HEK293 (cell line): Measurements from ENCODE around the gene RHBDD2.

Experiments
- CTCF ChIA-PET: fragments of 350-600 bp; formaldehyde crosslinking; extraction: SDS; loops from one replicate; lab custom pipeline; 2021; ENCODE audit warnings: antibody characterized with exemption; lab: Yijun Ruan, JAX
- POLR2A ChIA-PET: fragments of 300-600 bp; formaldehyde crosslinking; extraction: SDS; loops from one replicate; lab custom pipeline; 2020; ENCODE audit warnings: antibody characterized with exemption, inconsistent platforms; lab: Yijun Ruan, JAX
- H3K27ac ChIP-seq: fragments of 200-500 bp; sonication (Bioruptor generic); 2 replicates; pipeline ENCODE4 v1.5.1; 2014; ENCODE audit warnings: low read depth, low read length, control low read depth, inconsistent platforms; ENCODE audit errors: extremely low read depth
- H3K36me3 ChIP-seq, 2 experiments: fragments of 200-500 bp in 1 of 2; sonication (Bioruptor generic) in 1 of 2; 1 replicate in 1 of 2; 2 replicates in 1 of 2; pipeline ENCODE4 v1.5.1; 2014 to 2017; ENCODE audit warnings: inconsistent platforms in 2 of 2, low read length in 2 of 2; ENCODE audit not compliant: control insufficient read depth in 2 of 2, insufficient read depth in 1 of 2
- H3K4me1 ChIP-seq: fragments of 200-500 bp; sonication (Bioruptor generic); 2 replicates; pipeline ENCODE4 v1.5.1; 2014; ENCODE audit warnings: mild to moderate bottlenecking, low read length, inconsistent platforms; ENCODE audit not compliant: control insufficient read depth, insufficient read depth
- H3K4me3 ChIP-seq: 2 replicates; pipeline ENCODE4 v1.5.1; 2011; ENCODE audit warnings: low read depth, mild to moderate bottlenecking, control low read depth, low read length, moderate library complexity
- H3K9me3 ChIP-seq: fragments of 200-500 bp; sonication (Bioruptor generic); 2 replicates; pipeline ENCODE4 v1.5.1; 2014; ENCODE audit warnings: low read depth, low read length, inconsistent platforms; ENCODE audit not compliant: control insufficient read depth, insufficient read depth
- BCL11B ChIP-seq: fragments of 450-650 bp; formaldehyde crosslinking; IDR thresholded peaks from 2 replicates; pipeline ENCODE4 v1.5.1; 2016; ENCODE audit warnings: low read depth, missing biosample characterization, missing genetic modification characterization
- HOXA7 ChIP-seq: sonication (generic); formaldehyde crosslinking; IDR thresholded peaks from 2 replicates; pipeline ENCODE4 v1.8.1; 2022; ENCODE audit warnings: missing genetic modification reagents, borderline replicate concordance
- RBAK ChIP-seq: fragments of 450-650 bp; formaldehyde crosslinking; IDR thresholded peaks from 2 replicates; pipeline ENCODE4 v1.5.1; 2016; ENCODE audit warnings: missing biosample characterization, missing genetic modification characterization
- SETDB1 ChIP-seq: IDR thresholded peaks from one replicate; pipeline ENCODE4 v1.6.1; 2017; ENCODE audit warnings: mild to moderate bottlenecking, low read length, moderate library complexity, mixed read lengths; ENCODE audit not compliant: insufficient read length
- TRIM28 ChIP-seq: IDR thresholded peaks from 2 replicates; pipeline ENCODE4 v1.6.1; 2011; ENCODE audit warnings: low read length, control low read depth, borderline replicate concordance
- ZBTB8A ChIP-seq: fragments of 450-650 bp; formaldehyde crosslinking; IDR thresholded peaks from 2 replicates; pipeline ENCODE4 v1.5.1; 2016; ENCODE audit warnings: missing biosample characterization, missing genetic modification characterization
- ZNF138 ChIP-seq: fragments of 450-650 bp; formaldehyde crosslinking; IDR thresholded peaks from 2 replicates; pipeline ENCODE4 v1.5.1; 2016; ENCODE audit warnings: missing biosample characterization, missing genetic modification characterization, borderline replicate concordance
- ZNF157 ChIP-seq: fragments of 450-650 bp; formaldehyde crosslinking; IDR thresholded peaks from 2 replicates; pipeline ENCODE4 v1.5.1; 2016; ENCODE audit warnings: missing biosample characterization, missing genetic modification characterization
- ZNF169 ChIP-seq: fragments of 450-650 bp; formaldehyde crosslinking; IDR thresholded peaks from 2 replicates; pipeline ENCODE4 v1.5.1; 2016; ENCODE audit warnings: missing biosample characterization, missing genetic modification characterization
- ZNF19 ChIP-seq: fragments of 450-650 bp; formaldehyde crosslinking; IDR thresholded peaks from 2 replicates; pipeline ENCODE4; 2016; ENCODE audit warnings: missing biosample characterization, missing genetic modification characterization, low read depth
- ZNF274 ChIP-seq, 2 experiments: fragments of 200-500 bp in 1 of 2; fragments of 450-650 bp in 1 of 2; sonication (Bioruptor generic) in 1 of 2; formaldehyde crosslinking in 1 of 2; IDR thresholded peaks; 2 replicates each; pipeline versions ENCODE4 v1.5.1 to v1.6.1; 2014 to 2016; ENCODE audit warnings: borderline replicate concordance in 1 of 2, inconsistent platforms in 1 of 2, low read length in 1 of 2, missing biosample characterization in 1 of 2, missing genetic modification characterization in 1 of 2
- ZNF366 ChIP-seq: fragments of 450-650 bp; formaldehyde crosslinking; conservative IDR thresholded peaks from 2 replicates; pipeline ENCODE4 v1.5.1; 2016; ENCODE audit warnings: missing biosample characterization, missing genetic modification characterization
- ZNF544 ChIP-seq: fragments of 450-650 bp; formaldehyde crosslinking; IDR thresholded peaks from 2 replicates; pipeline ENCODE4 v1.5.0; 2017; ENCODE audit warnings: missing biosample characterization, missing genetic modification characterization
- ZNF837 ChIP-seq: fragments of 450-650 bp; formaldehyde crosslinking; IDR thresholded peaks from 2 replicates; pipeline ENCODE4 v1.5.1; 2016; ENCODE audit warnings: missing biosample characterization, missing genetic modification characterization
- TF ChIP-seq, protein P1 (sequence below): fragments of 450-650 bp; formaldehyde crosslinking; IDR thresholded peaks from 2 replicates; pipeline ENCODE4; 2016; ENCODE audit warnings: missing biosample characterization, missing genetic modification characterization
- TF ChIP-seq, protein P2 (sequence below): fragments of 450-650 bp; formaldehyde crosslinking; conservative IDR thresholded peaks from 2 replicates; pipeline ENCODE4 v1.5.1; 2016; ENCODE audit warnings: low read depth, missing biosample characterization, missing genetic modification characterization
- TF ChIP-seq, protein P3 (sequence below): fragments of 450-650 bp; formaldehyde crosslinking; conservative IDR thresholded peaks from 2 replicates; pipeline ENCODE4 v1.5.1; 2016; ENCODE audit warnings: low read depth, missing biosample characterization, missing genetic modification characterization
- TF ChIP-seq, protein P4 (sequence below): fragments of 450-650 bp; formaldehyde crosslinking; IDR thresholded peaks from 2 replicates; pipeline ENCODE4 v1.5.1; 2017; ENCODE audit warnings: missing biosample characterization, missing genetic modification characterization
- TF ChIP-seq, protein P5 (sequence below): fragments of 450-650 bp; formaldehyde crosslinking; IDR thresholded peaks from 2 replicates; pipeline ENCODE4 v1.5.1; 2016; ENCODE audit warnings: missing biosample characterization, missing genetic modification characterization
- TF ChIP-seq, protein P6 (sequence below): fragments of 450-650 bp; formaldehyde crosslinking; optimal IDR thresholded peaks from 2 replicates; pipeline ENCODE3; 2016; ENCODE audit warnings: missing biosample characterization, mild to moderate bottlenecking, missing genetic modification characterization

Gene RHBDD2

DNA sequence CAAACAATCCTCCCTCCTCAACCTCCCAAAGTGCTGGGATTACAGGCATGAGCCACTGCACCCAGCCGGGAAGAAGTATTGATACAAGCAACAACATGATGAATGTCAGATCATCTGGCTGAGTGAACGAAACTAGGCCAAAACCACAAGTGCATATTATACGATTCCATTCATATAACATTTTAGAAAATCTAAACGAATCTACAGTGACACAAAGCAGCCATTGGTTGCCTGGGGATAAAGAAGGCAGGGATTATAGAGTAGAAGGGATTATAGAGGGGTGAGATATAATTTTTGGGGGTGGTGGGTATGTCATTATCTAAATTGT, 11.5 kb upstream of the RHBDD2 start:
- CTCF ChIA-PET, result interaction anchor here (0.6 to 3.2 kb wide), 11 partner anchors 10 to 447 kb away, joined by 3 to 86 read pairs (median 5); partner anchors contain the start of genes POR and RHBDD2
- no peak for TF ChIP-seq ZNF366 (tag by site-specific recombination)
- TF ChIP-seq ZNF157 (tag by site-specific recombination), result no peak
- TF ChIP-seq SETDB1, result no peak
- TF ChIP-seq, all 188 proteins: peak for 0
- Histone ChIP-seq H3K4me1 (no peaks in the 10 kb centered on the region), H3K36me3 (no peaks in the 10 kb centered on the region), H3K27ac (no peak overlapping the region), H3K9me3 (no peaks in the 10 kb centered on the region), H3K4me3 (no peak overlapping the region)
- POLR2A ChIA-PET, result no interaction called here

DNA sequence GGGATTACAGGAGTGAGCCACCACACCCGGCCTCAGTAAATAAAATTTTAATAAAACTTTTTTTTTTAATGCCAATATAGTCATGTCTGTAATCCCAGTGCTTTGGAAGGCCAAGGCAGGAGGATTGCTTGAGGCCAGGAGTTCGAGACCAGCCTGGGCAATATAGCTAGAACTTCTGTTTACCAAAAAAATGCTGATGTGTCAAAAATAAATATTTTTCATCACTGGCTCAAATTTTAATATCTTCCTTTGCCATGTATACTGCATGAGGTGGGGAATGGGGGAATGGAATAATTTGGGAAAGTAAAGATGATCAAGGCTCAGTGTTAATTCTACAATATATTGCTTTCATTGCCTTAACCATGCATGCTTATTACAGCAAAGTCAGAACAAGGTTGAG, 10.7 kb upstream of the RHBDD2 start:
- no peaks in the 10 kb centered on the region for H3K4me1 ChIP-seq
- no peaks in the 10 kb centered on the region for H3K36me3 ChIP-seq
- no peak for TF ChIP-seq HOXA7
- TF ChIP-seq ZNF19 (tag by site-specific recombination), result no peak
- no peak for TF ChIP-seq BCL11B (tag by site-specific recombination)
- no peak for TF ChIP-seq TRIM28
- TF ChIP-seq ZNF837 (tag by site-specific recombination), result no peak
- TF ChIP-seq ZNF138 (tag by site-specific recombination), result no peak
- TF ChIP-seq ZBTB8A, result no peak
- no peak for TF ChIP-seq ZNF544 (tag by site-specific recombination)
- TF ChIP-seq, protein P1, sequence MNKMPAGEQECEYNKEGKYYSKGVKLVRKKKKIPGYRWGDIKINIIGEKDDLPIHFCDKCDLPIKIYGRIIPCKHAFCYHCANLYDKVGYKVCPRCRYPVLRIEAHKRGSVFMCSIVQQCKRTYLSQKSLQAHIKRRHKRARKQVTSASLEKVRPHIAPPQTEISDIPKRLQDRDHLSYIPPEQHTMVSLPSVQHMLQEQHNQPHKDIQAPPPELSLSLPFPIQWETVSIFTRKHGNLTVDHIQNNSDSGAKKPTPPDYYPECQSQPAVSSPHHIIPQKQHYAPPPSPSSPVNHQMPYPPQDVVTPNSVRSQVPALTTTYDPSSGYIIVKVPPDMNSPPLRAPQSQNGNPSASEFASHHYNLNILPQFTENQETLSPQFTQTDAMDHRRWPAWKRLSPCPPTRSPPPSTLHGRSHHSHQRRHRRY (tag by site-specific recombination), result no peak
- TF ChIP-seq, protein P2, sequence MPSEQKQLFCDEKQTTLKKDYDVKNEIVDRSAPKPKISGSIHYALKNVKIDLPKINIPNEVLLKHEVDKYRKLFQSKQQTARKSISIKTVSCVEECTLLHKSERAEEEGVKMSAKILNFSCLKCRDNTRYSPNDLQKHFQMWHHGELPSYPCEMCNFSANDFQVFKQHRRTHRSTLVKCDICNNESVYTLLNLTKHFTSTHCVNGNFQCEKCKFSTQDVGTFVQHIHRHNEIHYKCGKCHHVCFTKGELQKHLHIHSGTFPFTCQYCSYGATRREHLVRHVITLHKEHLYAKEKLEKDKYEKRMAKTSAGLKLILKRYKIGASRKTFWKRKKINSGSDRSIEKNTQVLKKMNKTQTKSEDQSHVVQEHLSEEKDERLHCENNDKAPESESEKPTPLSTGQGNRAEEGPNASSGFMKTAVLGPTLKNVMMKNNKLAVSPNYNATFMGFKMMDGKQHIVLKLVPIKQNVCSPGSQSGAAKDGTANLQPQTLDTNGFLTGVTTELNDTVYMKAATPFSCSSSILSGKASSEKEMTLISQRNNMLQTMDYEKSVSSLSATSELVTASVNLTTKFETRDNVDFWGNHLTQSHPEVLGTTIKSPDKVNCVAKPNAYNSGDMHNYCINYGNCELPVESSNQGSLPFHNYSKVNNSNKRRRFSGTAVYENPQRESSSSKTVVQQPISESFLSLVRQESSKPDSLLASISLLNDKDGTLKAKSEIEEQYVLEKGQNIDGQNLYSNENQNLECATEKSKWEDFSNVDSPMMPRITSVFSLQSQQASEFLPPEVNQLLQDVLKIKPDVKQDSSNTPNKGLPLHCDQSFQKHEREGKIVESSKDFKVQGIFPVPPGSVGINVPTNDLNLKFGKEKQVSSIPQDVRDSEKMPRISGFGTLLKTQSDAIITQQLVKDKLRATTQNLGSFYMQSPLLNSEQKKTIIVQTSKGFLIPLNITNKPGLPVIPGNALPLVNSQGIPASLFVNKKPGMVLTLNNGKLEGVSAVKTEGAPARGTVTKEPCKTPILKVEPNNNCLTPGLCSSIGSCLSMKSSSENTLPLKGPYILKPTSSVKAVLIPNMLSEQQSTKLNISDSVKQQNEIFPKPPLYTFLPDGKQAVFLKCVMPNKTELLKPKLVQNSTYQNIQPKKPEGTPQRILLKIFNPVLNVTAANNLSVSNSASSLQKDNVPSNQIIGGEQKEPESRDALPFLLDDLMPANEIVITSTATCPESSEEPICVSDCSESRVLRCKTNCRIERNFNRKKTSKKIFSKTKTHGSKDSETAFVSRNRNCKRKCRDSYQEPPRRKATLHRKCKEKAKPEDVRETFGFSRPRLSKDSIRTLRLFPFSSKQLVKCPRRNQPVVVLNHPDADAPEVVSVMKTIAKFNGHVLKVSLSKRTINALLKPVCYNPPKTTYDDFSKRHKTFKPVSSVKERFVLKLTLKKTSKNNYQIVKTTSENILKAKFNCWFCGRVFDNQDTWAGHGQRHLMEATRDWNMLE (tag by site-specific recombination), result no peak
- TF ChIP-seq RBAK, result no peak
- TF ChIP-seq, protein P3, sequence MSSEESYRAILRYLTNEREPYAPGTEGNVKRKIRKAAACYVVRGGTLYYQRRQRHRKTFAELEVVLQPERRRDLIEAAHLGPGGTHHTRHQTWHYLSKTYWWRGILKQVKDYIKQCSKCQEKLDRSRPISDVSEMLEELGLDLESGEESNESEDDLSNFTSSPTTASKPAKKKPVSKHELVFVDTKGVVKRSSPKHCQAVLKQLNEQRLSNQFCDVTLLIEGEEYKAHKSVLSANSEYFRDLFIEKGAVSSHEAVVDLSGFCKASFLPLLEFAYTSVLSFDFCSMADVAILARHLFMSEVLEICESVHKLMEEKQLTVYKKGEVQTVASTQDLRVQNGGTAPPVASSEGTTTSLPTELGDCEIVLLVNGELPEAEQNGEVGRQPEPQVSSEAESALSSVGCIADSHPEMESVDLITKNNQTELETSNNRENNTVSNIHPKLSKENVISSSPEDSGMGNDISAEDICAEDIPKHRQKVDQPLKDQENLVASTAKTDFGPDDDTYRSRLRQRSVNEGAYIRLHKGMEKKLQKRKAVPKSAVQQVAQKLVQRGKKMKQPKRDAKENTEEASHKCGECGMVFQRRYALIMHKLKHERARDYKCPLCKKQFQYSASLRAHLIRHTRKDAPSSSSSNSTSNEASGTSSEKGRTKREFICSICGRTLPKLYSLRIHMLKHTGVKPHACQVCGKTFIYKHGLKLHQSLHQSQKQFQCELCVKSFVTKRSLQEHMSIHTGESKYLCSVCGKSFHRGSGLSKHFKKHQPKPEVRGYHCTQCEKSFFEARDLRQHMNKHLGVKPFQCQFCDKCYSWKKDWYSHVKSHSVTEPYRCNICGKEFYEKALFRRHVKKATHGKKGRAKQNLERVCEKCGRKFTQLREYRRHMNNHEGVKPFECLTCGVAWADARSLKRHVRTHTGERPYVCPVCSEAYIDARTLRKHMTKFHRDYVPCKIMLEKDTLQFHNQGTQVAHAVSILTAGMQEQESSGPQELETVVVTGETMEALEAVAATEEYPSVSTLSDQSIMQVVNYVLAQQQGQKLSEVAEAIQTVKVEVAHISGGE (tag by site-specific recombination), result no peak
- TF ChIP-seq, protein P4, sequence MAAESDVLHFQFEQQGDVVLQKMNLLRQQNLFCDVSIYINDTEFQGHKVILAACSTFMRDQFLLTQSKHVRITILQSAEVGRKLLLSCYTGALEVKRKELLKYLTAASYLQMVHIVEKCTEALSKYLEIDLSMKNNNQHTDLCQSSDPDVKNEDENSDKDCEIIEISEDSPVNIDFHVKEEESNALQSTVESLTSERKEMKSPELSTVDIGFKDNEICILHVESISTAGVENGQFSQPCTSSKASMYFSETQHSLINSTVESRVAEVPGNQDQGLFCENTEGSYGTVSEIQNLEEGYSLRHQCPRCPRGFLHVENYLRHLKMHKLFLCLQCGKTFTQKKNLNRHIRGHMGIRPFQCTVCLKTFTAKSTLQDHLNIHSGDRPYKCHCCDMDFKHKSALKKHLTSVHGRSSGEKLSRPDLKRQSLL (tag by site-specific recombination), result no peak
- TF ChIP-seq, protein P5, sequence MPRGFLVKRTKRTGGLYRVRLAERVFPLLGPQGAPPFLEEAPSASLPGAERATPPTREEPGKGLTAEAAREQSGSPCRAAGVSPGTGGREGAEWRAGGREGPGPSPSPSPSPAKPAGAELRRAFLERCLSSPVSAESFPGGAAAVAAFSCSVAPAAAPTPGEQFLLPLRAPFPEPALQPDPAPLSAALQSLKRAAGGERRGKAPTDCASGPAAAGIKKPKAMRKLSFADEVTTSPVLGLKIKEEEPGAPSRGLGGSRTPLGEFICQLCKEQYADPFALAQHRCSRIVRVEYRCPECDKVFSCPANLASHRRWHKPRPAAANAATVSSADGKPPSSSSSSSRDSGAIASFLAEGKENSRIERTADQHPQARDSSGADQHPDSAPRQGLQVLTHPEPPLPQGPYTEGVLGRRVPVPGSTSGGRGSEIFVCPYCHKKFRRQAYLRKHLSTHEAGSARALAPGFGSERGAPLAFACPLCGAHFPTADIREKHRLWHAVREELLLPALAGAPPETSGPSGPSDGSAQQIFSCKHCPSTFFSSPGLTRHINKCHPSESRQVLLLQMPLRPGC (tag by site-specific recombination), result no peak
- TF ChIP-seq, protein P6, sequence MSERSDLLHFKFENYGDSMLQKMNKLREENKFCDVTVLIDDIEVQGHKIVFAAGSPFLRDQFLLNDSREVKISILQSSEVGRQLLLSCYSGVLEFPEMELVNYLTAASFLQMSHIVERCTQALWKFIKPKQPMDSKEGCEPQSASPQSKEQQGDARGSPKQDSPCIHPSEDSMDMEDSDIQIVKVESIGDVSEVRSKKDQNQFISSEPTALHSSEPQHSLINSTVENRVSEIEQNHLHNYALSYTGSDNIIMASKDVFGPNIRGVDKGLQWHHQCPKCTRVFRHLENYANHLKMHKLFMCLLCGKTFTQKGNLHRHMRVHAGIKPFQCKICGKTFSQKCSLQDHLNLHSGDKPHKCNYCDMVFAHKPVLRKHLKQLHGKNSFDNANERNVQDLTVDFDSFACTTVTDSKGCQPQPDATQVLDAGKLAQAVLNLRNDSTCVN, result no peak
- no peak for TF ChIP-seq ZNF169 (tag by site-specific recombination)
- TF ChIP-seq ZNF274 (IDR thresholded peaks at IDR 0.05; ENCODE audit: low read length), result no peak
- no peak for TF ChIP-seq ZNF274 (tag by site-specific recombination; IDR thresholded peaks at IDR 0.05; ENCODE audit: borderline replicate concordance)
- H3K4me3 ChIP-seq, result no peak overlapping the region
- H3K27ac ChIP-seq, result no peak overlapping the region
- H3K9me3 ChIP-seq, result no peaks in the 10 kb centered on the region
- ChIA-PET POLR2A (no interaction called here), CTCF (interaction anchor here (0.6 to 1.9 kb wide), 6 partner anchors 10 to 430 kb away, joined by 3 to 8 read pairs (median 5); no protein-coding TSS in a partner anchor)
